H1 (cell line): ENCODE results near the gene EMP2. TPM values are rescaled to one million over a fixed set of nuclear protein-coding genes. Genes with fewer than 3 reads are reported as not detected.

Experiments used
- CTCF ChIA-PET: fragments of 300-600 bp; sonication (Branson Sonifier 250); formaldehyde crosslinking; loops from one replicate; lab custom pipeline; 2021; ENCODE audit not compliant: partially characterized antibody; lab: Charles Lee
- POLR2A ChIA-PET: fragments of 300-600 bp; sonication (Branson Sonifier 250); formaldehyde crosslinking; loops from one replicate; lab custom pipeline; 2021; ENCODE audit warnings: inconsistent platforms; ENCODE audit not compliant: partially characterized antibody; lab: Charles Lee
- DNase-seq, 2 experiments: peaks; one replicate each; pipeline versions ENCODE4 v3.0.0 to v3.0.0-alpha.2; 2010 to 2022; ENCODE audit warnings: low spot score in 2 of 2, low read depth in 1 of 2, mixed read lengths in 1 of 2
- FAIRE-seq: peaks from 2 replicates; lab custom pipeline; 2011; peaks lifted over from hg19 to GRCh38; lab: Jason Lieb, UNC
- H2AFZ ChIP-seq: 2 replicates; pipeline ENCODE4 v1.8.1; 2012; ENCODE audit warnings: low read length, inconsistent platforms
- H2AK5ac ChIP-seq: 2 replicates; pipeline ENCODE4 v1.6.1; 2013; ENCODE audit warnings: low read depth, low read length
- H2BK120ac ChIP-seq: replicated peaks from 2 replicates; pipeline ENCODE3; 2013; ENCODE audit warnings: low read depth, low read length, inconsistent platforms
- H2BK12ac ChIP-seq: 2 replicates; pipeline ENCODE4 v1.6.1; 2013; ENCODE audit warnings: low read depth, low read length
- H2BK15ac ChIP-seq: 2 replicates; pipeline ENCODE4 v1.6.1; 2013; ENCODE audit warnings: low read length
- H2BK20ac ChIP-seq: 2 replicates; pipeline ENCODE4 v1.6.1; 2013; ENCODE audit warnings: low read length
- H2BK5ac ChIP-seq: 2 replicates; pipeline ENCODE4 v1.6.1; 2013; ENCODE audit warnings: low read depth, low read length
- H3K14ac ChIP-seq: 2 replicates; pipeline ENCODE4 v1.6.1; 2013; ENCODE audit warnings: inconsistent platforms; ENCODE audit not compliant: insufficient read length
- H3K18ac ChIP-seq: 2 replicates; pipeline ENCODE4 v1.6.1; 2013; ENCODE audit warnings: low read length; ENCODE audit errors: extremely low read depth
- H3K23ac ChIP-seq: 2 replicates; pipeline ENCODE4 v1.6.1; 2013; ENCODE audit warnings: inconsistent platforms; ENCODE audit not compliant: insufficient read length
- H3K23me2 ChIP-seq: 2 replicates; pipeline ENCODE4 v1.6.1; 2013; ENCODE audit warnings: low read depth, low read length
- H3K27ac ChIP-seq: 2 replicates; pipeline ENCODE4 v1.6.1; 2011; ENCODE audit warnings: low read depth, low read length, inconsistent platforms
- H3K27me3 ChIP-seq, 4 experiments: replicated peaks in 1 of 4; 1 replicate in 1 of 4; 2 replicates in 3 of 4; pipeline versions ENCODE4 v1.6.1 to v1.8.1; 2011 to 2013; ENCODE audit warnings: low read length in 3 of 4, mild to moderate bottlenecking in 3 of 4, inconsistent platforms in 2 of 4, mixed read lengths in 2 of 4, moderate library complexity in 1 of 4; ENCODE audit not compliant: control insufficient read depth in 3 of 4, insufficient read depth in 3 of 4; ENCODE audit errors: extremely low read depth in 1 of 4
- H3K36me3 ChIP-seq, 4 experiments: 2 replicates each; pipeline versions ENCODE4 v1.6.1 to v1.8.1; 2011 to 2013; ENCODE audit warnings: mild to moderate bottlenecking in 4 of 4, low read length in 3 of 4, moderate library complexity in 2 of 4, control low read depth in 1 of 4, inconsistent platforms in 1 of 4; ENCODE audit not compliant: insufficient read depth in 4 of 4, control insufficient read depth in 2 of 4
- H3K4ac ChIP-seq: replicated peaks from 2 replicates; pipeline ENCODE3; 2013; ENCODE audit warnings: low read length, low read depth, mixed read lengths, inconsistent platforms; ENCODE audit not compliant: insufficient read length
- H3K4me1 ChIP-seq, 4 experiments: replicated peaks in 1 of 4; 1 replicate in 1 of 4; 2 replicates in 3 of 4; pipeline versions ENCODE4 v1.6.1 to v1.8.1; 2011 to 2013; ENCODE audit warnings: low read length in 3 of 4, inconsistent platforms in 2 of 4, mixed read lengths in 1 of 4; ENCODE audit not compliant: insufficient read depth in 4 of 4, control insufficient read depth in 3 of 4
- H3K4me2 ChIP-seq, 2 experiments: 2 replicates each; pipeline versions ENCODE4 v1.6.1 to v1.8.1; 2011 to 2013; ENCODE audit warnings: low read depth in 2 of 2, low read length in 2 of 2, control low read depth in 1 of 2, inconsistent platforms in 1 of 2, mild to moderate bottlenecking in 1 of 2; ENCODE audit not compliant: insufficient read depth in 1 of 2
- H3K4me3 ChIP-seq, 4 experiments: fragments of 200-600, 300-600 bp in 1 of 4; sonication (generic), shearing (Covaris generic), sonication (Bioruptor Twin) in 1 of 4; 2 replicates each; pipeline versions ENCODE4 v1.5.1 to v1.8.1; 2011 to 2016; ENCODE audit warnings: low read length in 4 of 4, low read depth in 3 of 4, control low read depth in 2 of 4, inconsistent platforms in 2 of 4, mild to moderate bottlenecking in 2 of 4, mixed read lengths in 1 of 4, moderate library complexity in 1 of 4; ENCODE audit not compliant: insufficient read depth in 2 of 4; ENCODE audit errors: extremely low read depth in 1 of 4
- H3K56ac ChIP-seq: replicated peaks from 2 replicates; pipeline ENCODE3; 2013; ENCODE audit warnings: low read depth, mild to moderate bottlenecking, mixed read lengths, low read length, inconsistent platforms; ENCODE audit not compliant: insufficient read length
- H3K79me1 ChIP-seq: 2 replicates; pipeline ENCODE4 v1.6.1; 2013; ENCODE audit warnings: low read depth, low read length, control low read depth
- H3K79me2 ChIP-seq, 2 experiments: 2 replicates each; pipeline versions ENCODE4 v1.6.1 to v1.8.1; 2012 to 2013; ENCODE audit warnings: low read length in 2 of 2, mild to moderate bottlenecking in 2 of 2, inconsistent platforms in 1 of 2; ENCODE audit not compliant: insufficient read depth in 2 of 2, control insufficient read depth in 1 of 2
- H3K9ac ChIP-seq, 4 experiments: replicated peaks in 1 of 4; 1 replicate in 1 of 4; 2 replicates in 3 of 4; pipeline versions ENCODE4 v1.6.1 to v1.8.1; 2011 to 2013; ENCODE audit warnings: low read depth in 3 of 4, low read length in 3 of 4, control low read depth in 2 of 4, mild to moderate bottlenecking in 2 of 4, moderate library complexity in 2 of 4, inconsistent platforms in 1 of 4; ENCODE audit errors: extremely low read depth in 1 of 4
- H3K9me3 ChIP-seq, 2 experiments: 2 replicates each; pipeline versions ENCODE4 v1.6.1 to v1.8.1; 2012 to 2013; ENCODE audit warnings: mild to moderate bottlenecking in 2 of 2, moderate library complexity in 2 of 2, control low read depth in 1 of 2, inconsistent platforms in 1 of 2, low read depth in 1 of 2, low read length in 1 of 2, mixed read lengths in 1 of 2; ENCODE audit not compliant: insufficient read depth in 2 of 2
- H4K20me1 ChIP-seq, 2 experiments: replicated peaks in 1 of 2; 2 replicates each; pipeline versions ENCODE3 to v1.8.1; 2011 to 2013; ENCODE audit warnings: inconsistent platforms in 2 of 2, low read length in 2 of 2, mild to moderate bottlenecking in 1 of 2; ENCODE audit not compliant: insufficient read depth in 2 of 2, control insufficient read depth in 1 of 2
- H4K5ac ChIP-seq: 2 replicates; pipeline ENCODE4 v1.6.1; 2013; ENCODE audit warnings: low read length, low read depth, mixed read lengths, inconsistent platforms; ENCODE audit not compliant: insufficient read length
- H4K8ac ChIP-seq: 2 replicates; pipeline ENCODE4 v1.8.0; 2013; ENCODE audit warnings: mild to moderate bottlenecking, moderate library complexity, low read length, inconsistent platforms; ENCODE audit not compliant: insufficient read depth; ENCODE audit errors: extremely low read depth
- H4K91ac ChIP-seq: replicated peaks from 2 replicates; pipeline ENCODE3; 2013; ENCODE audit warnings: low read length, mixed read lengths, inconsistent platforms; ENCODE audit not compliant: insufficient read length
- CHD2 ChIP-seq: IDR thresholded peaks from 2 replicates; pipeline ENCODE4 v1.6.1; 2012; ENCODE audit warnings: low read length, improper control_type of control experiment
- CREB1 ChIP-seq: IDR thresholded peaks from 2 replicates; pipeline ENCODE4 v1.6.1; 2012; ENCODE audit warnings: inconsistent platforms
- EP300 ChIP-seq, 2 experiments: IDR thresholded peaks; 1 replicate in 1 of 2; 2 replicates in 1 of 2; pipeline ENCODE4 v1.6.1; 2011 to 2012; ENCODE audit warnings: low read depth in 2 of 2, low read length in 2 of 2, mild to moderate bottlenecking in 2 of 2, borderline replicate concordance in 1 of 2, inconsistent platforms in 1 of 2, moderate library complexity in 1 of 2
- EZH2 ChIP-seq: fragments of 200-600 bp; sonication (generic); IDR thresholded peaks from 2 replicates; pipeline ENCODE4 v1.7.1; 2012; ENCODE audit warnings: low read depth, mild to moderate bottlenecking, moderate library complexity, low read length, inconsistent platforms; ENCODE audit not compliant: severe bottlenecking
- KDM5A ChIP-seq: fragments of 200-600 bp; IDR thresholded peaks from 2 replicates; pipeline ENCODE4 v1.7.1; 2012; ENCODE audit warnings: mild to moderate bottlenecking, low read length, inconsistent platforms, mixed read lengths
- MAFK ChIP-seq: IDR thresholded peaks from 2 replicates; pipeline ENCODE4 v1.6.1; 2012; ENCODE audit warnings: low read depth, mild to moderate bottlenecking, improper control_type of control experiment, low read length
- NANOG ChIP-seq: IDR thresholded peaks from 2 replicates; pipeline ENCODE4 v1.6.1; 2011; ENCODE audit warnings: low read length, low read depth, mild to moderate bottlenecking, inconsistent platforms; ENCODE audit not compliant: insufficient read depth, poor library complexity, severe bottlenecking
- RAD21 ChIP-seq, 2 experiments: IDR thresholded peaks in 1 of 2; conservative IDR thresholded peaks in 1 of 2; 2 replicates each; pipeline ENCODE4 v1.6.1; 2011; ENCODE audit warnings: low read depth in 2 of 2, low read length in 2 of 2, improper control_type of control experiment in 1 of 2, inconsistent platforms in 1 of 2, mild to moderate bottlenecking in 1 of 2, moderate library complexity in 1 of 2
- SP2 ChIP-seq: IDR thresholded peaks from 2 replicates; pipeline ENCODE4 v1.6.1; 2012; ENCODE audit warnings: mild to moderate bottlenecking, low read length, inconsistent platforms
- WGBS, 2 experiments: shearing (Covaris generic) in 1 of 2; methylation state at CpG; one replicate each; pipeline versions ENCODE4 v1.1.6 to v1.1.7; 2013 to 2015; ENCODE audit warnings: low lambda C conversion rate in 2 of 2, mixed read lengths in 2 of 2, inconsistent platforms in 1 of 2, low coverage in 1 of 2, missing lambda C conversion rate in 1 of 2; ENCODE audit not compliant: insufficient replicate concordance in 2 of 2, insufficient coverage in 1 of 2, insufficient read length in 1 of 2; ENCODE audit errors: extremely low coverage in 1 of 2, missing lambda C conversion rate in 1 of 2; 5-methylcytosine and 5-hydroxymethylcytosine counted together
- polyA plus RNA-seq, 7 experiments: library from polyadenylated mRNA; depleted of rRNA in 3 of 7; stranded (reverse) in 5 of 7; unstranded in 2 of 7; fragments of >200 nt in 5 of 7; fragments of 200-250 nt in 2 of 7; gene quantifications; 1 replicate in 5 of 7; 2 replicates in 1 of 7; 4 replicates in 1 of 7; pipeline versions ENCODE4 v1.2.1 to v1.2.3, GENCODE V29; 2011 to 2013; ENCODE audit warnings: missing spikeins in 2 of 7, mixed read lengths in 2 of 7
- total RNA-seq: library from RNA; stranded (reverse); fragmentation: NEBNext Ultra II Directional; extraction: Animal tissue kit (Norgen Biotek cat#: 25700); gene quantifications from 2 replicates; pipeline ENCODE4 v1.2.1, GENCODE V29; 2021
- TF ChIP-seq, protein P1 (sequence below), 3 experiments: IDR thresholded peaks; 1 replicate in 2 of 3; 2 replicates in 1 of 3; pipeline versions ENCODE4 v1.5.1 to v1.6.1; 2011; ENCODE audit warnings: low read length in 3 of 3, mild to moderate bottlenecking in 3 of 3, inconsistent platforms in 2 of 3, low read depth in 1 of 3, moderate library complexity in 1 of 3; ENCODE audit not compliant: insufficient read depth in 1 of 3; ENCODE audit errors: control extremely low read depth in 1 of 3

Gene EMP2
- total and polyA plus RNA-seq, 2 of the 8 experiments (the other 6 are each of a cell fraction or from before 2014, with no cell fraction given): 22.6 to 23.3 TPM

DNA sequence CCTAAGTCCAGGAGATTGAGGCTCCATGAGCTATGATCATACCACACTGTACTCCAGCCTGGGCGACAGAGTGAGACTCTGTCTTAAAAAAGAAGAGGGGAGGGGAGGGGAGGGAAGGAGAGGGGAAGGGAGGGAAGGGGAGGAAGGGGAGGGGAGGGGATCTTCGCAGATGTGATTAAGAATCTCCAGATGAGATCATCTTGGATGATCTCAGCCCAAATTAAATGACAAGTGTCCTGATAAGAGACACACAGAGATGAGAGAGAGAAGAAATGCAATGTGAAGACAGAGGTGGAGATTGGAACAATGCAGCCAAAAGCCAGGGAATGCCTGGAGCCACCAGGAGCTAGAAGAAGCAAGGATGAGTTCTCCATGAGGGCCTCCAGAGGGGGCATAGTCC lies 70.1 kb downstream of the EMP2 start:
- no peak overlapping the region for H4K5ac ChIP-seq
- no peak for TF ChIP-seq RAD21 (IDR thresholded peaks at IDR 0.05 in 1 of 2, conservative IDR thresholded peaks at IDR 0.05 in 1 of 2; ENCODE audit: low read depth in 2 of 2, low read length in 2 of 2)
- TF ChIP-seq MAFK: no peak
- no peak for TF ChIP-seq CHD2
- no peak for TF ChIP-seq SP2
- no peak for TF ChIP-seq NANOG
- TF ChIP-seq, protein P1, sequence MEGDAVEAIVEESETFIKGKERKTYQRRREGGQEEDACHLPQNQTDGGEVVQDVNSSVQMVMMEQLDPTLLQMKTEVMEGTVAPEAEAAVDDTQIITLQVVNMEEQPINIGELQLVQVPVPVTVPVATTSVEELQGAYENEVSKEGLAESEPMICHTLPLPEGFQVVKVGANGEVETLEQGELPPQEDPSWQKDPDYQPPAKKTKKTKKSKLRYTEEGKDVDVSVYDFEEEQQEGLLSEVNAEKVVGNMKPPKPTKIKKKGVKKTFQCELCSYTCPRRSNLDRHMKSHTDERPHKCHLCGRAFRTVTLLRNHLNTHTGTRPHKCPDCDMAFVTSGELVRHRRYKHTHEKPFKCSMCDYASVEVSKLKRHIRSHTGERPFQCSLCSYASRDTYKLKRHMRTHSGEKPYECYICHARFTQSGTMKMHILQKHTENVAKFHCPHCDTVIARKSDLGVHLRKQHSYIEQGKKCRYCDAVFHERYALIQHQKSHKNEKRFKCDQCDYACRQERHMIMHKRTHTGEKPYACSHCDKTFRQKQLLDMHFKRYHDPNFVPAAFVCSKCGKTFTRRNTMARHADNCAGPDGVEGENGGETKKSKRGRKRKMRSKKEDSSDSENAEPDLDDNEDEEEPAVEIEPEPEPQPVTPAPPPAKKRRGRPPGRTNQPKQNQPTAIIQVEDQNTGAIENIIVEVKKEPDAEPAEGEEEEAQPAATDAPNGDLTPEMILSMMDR (IDR thresholded peaks at IDR 0.05; ENCODE audit: control extremely low read depth in 1 of 3, insufficient read depth in 1 of 3, low read depth in 1 of 3, low read length in 3 of 3): no peak
- no peak for TF ChIP-seq EZH2
- no peak for TF ChIP-seq CREB1
- no peak for TF ChIP-seq KDM5A
- no peak for TF ChIP-seq EP300 (IDR thresholded peaks at IDR 0.05; ENCODE audit: borderline replicate concordance in 1 of 2, low read depth in 2 of 2, low read length in 2 of 2)
- TF ChIP-seq, all 59 proteins: peak for 0
- Histone ChIP-seq H3K4me3 (no peak overlapping the region), H3K79me2 (no peaks in the 10 kb centered on the region), H3K9ac (no peak overlapping the region), H3K27ac (no peak overlapping the region), H3K79me1 (no peaks in the 10 kb centered on the region), H3K18ac (no peak overlapping the region), H3K23ac (no peak overlapping the region), H3K9me3 (no peaks in the 10 kb centered on the region), H2BK12ac (no peak overlapping the region), H2BK5ac (no peak overlapping the region), H2BK20ac (no peak overlapping the region), H2AK5ac (no peak overlapping the region), H2BK15ac (no peak overlapping the region), H3K56ac (no peak overlapping the region), H3K14ac (no peak overlapping the region), H4K91ac (no peak overlapping the region), H3K4me1 (peaks cover 0 to 4% (median 1%) of the 10 kb centered on the region in 4 experiments; a peak in 1 of 7 replicates), H3K36me3 (no peaks in the 10 kb centered on the region), H3K4ac (no peak overlapping the region), H3K27me3 (no peaks in the 10 kb centered on the region), H3K23me2 (no peaks in the 10 kb centered on the region), H4K8ac (no peak overlapping the region), H2BK120ac (no peak overlapping the region), H2AFZ (no peak overlapping the region), H4K20me1 (no peaks in the 10 kb centered on the region), H3K4me2 (no peak overlapping the region)
- CTCF ChIA-PET: interaction anchor here (0.6 to 1.9 kb wide), 26 partner anchors 11 to 1561 kb away, joined by 3 to 10 read pairs (median 4); no protein-coding TSS in a partner anchor
- FAIRE-seq (no peak), DNase-seq (no peak)
- POLR2A ChIA-PET: interaction anchor here (1.2 kb wide), 1 partner anchor 123 kb away, joined by 4 read pairs; no protein-coding TSS in a partner anchor
- 60% methylated on average over 1 of the region's 2 CpGs; no CpG with 5 or more reads in 1 of the 2 experiments for WGBS, 2 experiments
